Measurements from ENCODE around the gene CT47C1. TPM values are rescaled to one million over a fixed set of nuclear protein-coding genes. Genes with fewer than 3 reads are reported as not detected.

CT47C1 gene
- total RNA-seq, 1 experiment from 2014 or later: not detected

- no peaks in the 10 kb centered on the region for H3K9me3 ChIP-seq (ENCODE audit: control insufficient read depth, insufficient read depth, low read depth, low read length)
- no peak for DNase-seq (ENCODE audit: low read depth, low spot score)
- no peak overlapping the region for H3K4me3 ChIP-seq (ENCODE audit: low read depth in 2 of 2, low read length in 2 of 2)
- no peaks in the 10 kb centered on the region for H3K36me3 ChIP-seq (ENCODE audit: control insufficient read depth, insufficient read depth, low read length)
- CTCF ChIA-PET: no interaction called here
- POLR2A ChIA-PET: no interaction called here
- ATAC-seq: no peak
- in situ Hi-C loops (cut with HindIII; ENCODE audit: low pct_unique_long_range_greater_than_20kb, low sequenced_read_pairs) (no loop called here), intact Hi-C loops (cut with micrococcal nuclease; ENCODE audit: unreplicated experiment) (no loop called here)
- TF ChIP-seq, protein P1, sequence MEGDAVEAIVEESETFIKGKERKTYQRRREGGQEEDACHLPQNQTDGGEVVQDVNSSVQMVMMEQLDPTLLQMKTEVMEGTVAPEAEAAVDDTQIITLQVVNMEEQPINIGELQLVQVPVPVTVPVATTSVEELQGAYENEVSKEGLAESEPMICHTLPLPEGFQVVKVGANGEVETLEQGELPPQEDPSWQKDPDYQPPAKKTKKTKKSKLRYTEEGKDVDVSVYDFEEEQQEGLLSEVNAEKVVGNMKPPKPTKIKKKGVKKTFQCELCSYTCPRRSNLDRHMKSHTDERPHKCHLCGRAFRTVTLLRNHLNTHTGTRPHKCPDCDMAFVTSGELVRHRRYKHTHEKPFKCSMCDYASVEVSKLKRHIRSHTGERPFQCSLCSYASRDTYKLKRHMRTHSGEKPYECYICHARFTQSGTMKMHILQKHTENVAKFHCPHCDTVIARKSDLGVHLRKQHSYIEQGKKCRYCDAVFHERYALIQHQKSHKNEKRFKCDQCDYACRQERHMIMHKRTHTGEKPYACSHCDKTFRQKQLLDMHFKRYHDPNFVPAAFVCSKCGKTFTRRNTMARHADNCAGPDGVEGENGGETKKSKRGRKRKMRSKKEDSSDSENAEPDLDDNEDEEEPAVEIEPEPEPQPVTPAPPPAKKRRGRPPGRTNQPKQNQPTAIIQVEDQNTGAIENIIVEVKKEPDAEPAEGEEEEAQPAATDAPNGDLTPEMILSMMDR (IDR thresholded peaks at IDR 0.05): no peak
- TF ChIP-seq, protein P2, sequence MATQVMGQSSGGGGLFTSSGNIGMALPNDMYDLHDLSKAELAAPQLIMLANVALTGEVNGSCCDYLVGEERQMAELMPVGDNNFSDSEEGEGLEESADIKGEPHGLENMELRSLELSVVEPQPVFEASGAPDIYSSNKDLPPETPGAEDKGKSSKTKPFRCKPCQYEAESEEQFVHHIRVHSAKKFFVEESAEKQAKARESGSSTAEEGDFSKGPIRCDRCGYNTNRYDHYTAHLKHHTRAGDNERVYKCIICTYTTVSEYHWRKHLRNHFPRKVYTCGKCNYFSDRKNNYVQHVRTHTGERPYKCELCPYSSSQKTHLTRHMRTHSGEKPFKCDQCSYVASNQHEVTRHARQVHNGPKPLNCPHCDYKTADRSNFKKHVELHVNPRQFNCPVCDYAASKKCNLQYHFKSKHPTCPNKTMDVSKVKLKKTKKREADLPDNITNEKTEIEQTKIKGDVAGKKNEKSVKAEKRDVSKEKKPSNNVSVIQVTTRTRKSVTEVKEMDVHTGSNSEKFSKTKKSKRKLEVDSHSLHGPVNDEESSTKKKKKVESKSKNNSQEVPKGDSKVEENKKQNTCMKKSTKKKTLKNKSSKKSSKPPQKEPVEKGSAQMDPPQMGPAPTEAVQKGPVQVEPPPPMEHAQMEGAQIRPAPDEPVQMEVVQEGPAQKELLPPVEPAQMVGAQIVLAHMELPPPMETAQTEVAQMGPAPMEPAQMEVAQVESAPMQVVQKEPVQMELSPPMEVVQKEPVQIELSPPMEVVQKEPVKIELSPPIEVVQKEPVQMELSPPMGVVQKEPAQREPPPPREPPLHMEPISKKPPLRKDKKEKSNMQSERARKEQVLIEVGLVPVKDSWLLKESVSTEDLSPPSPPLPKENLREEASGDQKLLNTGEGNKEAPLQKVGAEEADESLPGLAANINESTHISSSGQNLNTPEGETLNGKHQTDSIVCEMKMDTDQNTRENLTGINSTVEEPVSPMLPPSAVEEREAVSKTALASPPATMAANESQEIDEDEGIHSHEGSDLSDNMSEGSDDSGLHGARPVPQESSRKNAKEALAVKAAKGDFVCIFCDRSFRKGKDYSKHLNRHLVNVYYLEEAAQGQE (IDR thresholded peaks at IDR 0.05; ENCODE audit: insufficient read depth in 1 of 2, low read depth in 2 of 2, low read length in 1 of 2): no peak
- TF ChIP-seq TCF7L2 (IDR thresholded peaks at IDR 0.05; ENCODE audit: low read depth, low read length) (no peak), SIN3A (IDR thresholded peaks at IDR 0.05; ENCODE audit: borderline replicate concordance, insufficient read depth, low read depth, low read length) (no peak), POLR2AphosphoS5 (IDR thresholded peaks at IDR 0.05; ENCODE audit: low read depth, low read length) (no peak)
- 0 out of 2 replicates have a peak, but pooled peaks cover 3% of the 10 kb centered on the region for H3K27me3 ChIP-seq (ENCODE audit: control insufficient read depth, insufficient read depth, low read length)
- H3K4me1 ChIP-seq (ENCODE audit: control insufficient read depth, insufficient read depth, low read length): no peaks in the 10 kb centered on the region
- no TSS peak for BruUV-seq (replicated peaks)
- H3K27ac ChIP-seq (ENCODE audit: low read length): no peak overlapping the region
These were observed 23.1 kb downstream of the CT47C1 start for GRCh38 chrX:119095936-119096335.

DNA sequence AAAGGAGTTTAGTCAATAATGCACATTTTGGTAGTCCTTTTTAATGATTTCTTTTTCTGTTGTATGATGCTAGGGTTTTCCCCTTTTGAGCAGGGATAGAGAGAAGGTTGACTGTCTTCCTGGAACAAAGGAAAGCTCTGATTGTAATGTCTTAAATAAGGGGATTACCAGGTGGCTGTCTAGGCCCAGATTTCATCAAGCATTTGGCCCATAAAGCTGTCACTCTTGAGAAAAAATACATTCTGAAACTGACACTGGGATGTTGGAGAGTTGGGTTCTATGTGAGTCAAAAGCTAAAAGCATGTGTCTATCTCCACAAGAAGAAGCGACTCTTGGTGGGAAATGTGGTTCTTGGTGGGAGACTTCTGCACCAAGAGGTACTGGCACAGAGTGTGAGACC is 28.4 kb downstream of the CT47C1 start:
- Histone ChIP-seq H3K27me3 (ENCODE audit: control insufficient read depth, insufficient read depth, low read length) (peaks cover 7% of the 10 kb centered on the region; the same call in 1 of the 2 replicates), H3K27ac (ENCODE audit: low read length) (no peak overlapping the region), H3K4me1 (ENCODE audit: control insufficient read depth, insufficient read depth, low read length) (no peaks in the 10 kb centered on the region), H3K9me3 (ENCODE audit: control insufficient read depth, insufficient read depth, low read depth, low read length) (no peaks in the 10 kb centered on the region), H3K36me3 (ENCODE audit: control insufficient read depth, insufficient read depth, low read length) (no peaks in the 10 kb centered on the region), H3K4me3 (ENCODE audit: low read depth in 2 of 2, low read length in 2 of 2) (no peak overlapping the region)
- POLR2A ChIA-PET: no interaction called here
- DNase-seq (ENCODE audit: low read depth, low spot score): no peak
- in situ Hi-C loops (cut with HindIII; ENCODE audit: low pct_unique_long_range_greater_than_20kb, low sequenced_read_pairs) (no loop called here), intact Hi-C loops (cut with micrococcal nuclease; ENCODE audit: unreplicated experiment) (no loop called here)
- CTCF ChIA-PET: no interaction called here
- no TSS peak for BruUV-seq (replicated peaks)
- ATAC-seq: no peak
- no peak for TF ChIP-seq SIN3A (IDR thresholded peaks at IDR 0.05; ENCODE audit: borderline replicate concordance, insufficient read depth, low read depth, low read length)

DNA sequence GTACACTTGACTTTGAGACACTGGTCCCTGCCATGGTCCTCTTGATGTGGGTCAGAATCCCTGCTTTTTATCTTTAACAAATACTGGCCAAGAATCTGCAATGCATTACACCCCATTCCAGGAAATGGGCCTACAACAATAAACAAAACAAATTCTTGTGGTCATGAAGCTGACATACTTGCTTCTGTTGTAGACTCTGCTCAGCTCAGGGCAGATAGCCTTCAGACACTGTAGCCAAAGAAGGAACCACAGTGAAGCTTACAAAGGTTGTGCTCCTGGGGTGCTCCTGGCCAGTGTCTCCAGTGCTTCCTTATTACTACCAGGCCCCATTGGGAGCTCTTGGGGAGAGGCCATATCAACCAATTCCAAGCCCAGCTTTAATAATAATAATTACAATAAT is 33.0 kb downstream of the CT47C1 start:
- peaks cover 10% of the 10 kb centered on the region for H3K27me3 ChIP-seq (ENCODE audit: control insufficient read depth, insufficient read depth, low read length)
- ChIA-PET POLR2A (no interaction called here), CTCF (no interaction called here)
- in situ Hi-C loops (cut with HindIII; ENCODE audit: low pct_unique_long_range_greater_than_20kb, low sequenced_read_pairs) (no loop called here), intact Hi-C loops (cut with micrococcal nuclease; ENCODE audit: unreplicated experiment) (no loop called here)
- no peak overlapping the region for H3K4me3 ChIP-seq (ENCODE audit: low read depth in 2 of 2, low read length in 2 of 2)
- no TSS peak for BruUV-seq (replicated peaks)
- no peak overlapping the region for H3K27ac ChIP-seq (ENCODE audit: low read length)
- H3K9me3 ChIP-seq (ENCODE audit: control insufficient read depth, insufficient read depth, low read depth, low read length): no peaks in the 10 kb centered on the region
- no peak for ATAC-seq
- DNase-seq (ENCODE audit: low read depth, low spot score): no peak
- TF ChIP-seq SIN3A (IDR thresholded peaks at IDR 0.05; ENCODE audit: borderline replicate concordance, insufficient read depth, low read depth, low read length) (no peak), TCF7L2 (IDR thresholded peaks at IDR 0.05; ENCODE audit: low read depth, low read length) (no peak), POLR2AphosphoS5 (IDR thresholded peaks at IDR 0.05; ENCODE audit: low read depth, low read length) (no peak)
- TF ChIP-seq, protein P1 (IDR thresholded peaks at IDR 0.05): no peak
- TF ChIP-seq, protein P2 (IDR thresholded peaks at IDR 0.05; ENCODE audit: insufficient read depth in 1 of 2, low read depth in 2 of 2, low read length in 1 of 2): no peak
- H3K4me1 ChIP-seq (ENCODE audit: control insufficient read depth, insufficient read depth, low read length): no peaks in the 10 kb centered on the region
- no peaks in the 10 kb centered on the region for H3K36me3 ChIP-seq (ENCODE audit: control insufficient read depth, insufficient read depth, low read length)
